CD4-positive, alpha-beta T cell treated with Interleukin-2 at 100 ng/mL for 4 hours (primary cell): Measurements from ENCODE around the gene G6PC3.
"Not testable (repeated sequence)": the region's sequence is repeated elsewhere in the genome, so short reads cannot be mapped to it uniquely, and the experiment has no call there.

Source experiments
- DNase-seq: peaks from one replicate; pipeline ENCODE4 v3.0.0-alpha.2; 2020; ENCODE audit warnings: low spot score

The G6PC3 gene

GRCh38 chr17:44084131-44084538, 13.6 kb downstream of the G6PC3 start:
- DNase-seq = no peak

GRCh38 chr17:44084921-44085320, 14.4 kb downstream of the G6PC3 start:
- DNase-seq = no peak

GRCh38 chr17:44085908-44086307, 15.4 kb downstream of the G6PC3 start:
- no peak for DNase-seq

- DNase-seq = peak; percentile 59
Observed at GRCh38 chr17:44086364-44087311, 16.1 kb downstream of the G6PC3 start.

- DNase-seq = no peak
Observed at GRCh38 chr17:44087319-44087718, 16.8 kb downstream of the G6PC3 start.

GRCh38 chr17:44088254-44088653, 17.7 kb downstream of the G6PC3 start:
- DNase-seq = no peak

GRCh38 chr17:44091200-44091997, 20.9 kb downstream of the G6PC3 start:
- DNase-seq = no peak

GRCh38 chr17:44092051-44092450, 21.5 kb downstream of the G6PC3 start:
- no peak for DNase-seq

- DNase-seq = no peak
Observed at GRCh38 chr17:44093231-44093900, 22.8 kb downstream of the G6PC3 start.

- no peak for DNase-seq
Observed at GRCh38 chr17:44094701-44095387, 24.3 kb downstream of the G6PC3 start.

- DNase-seq = no peak
Observed at GRCh38 chr17:44095388-44095646, 24.8 kb downstream of the G6PC3 start.

GRCh38 chr17:44095647-44096496, 25.3 kb downstream of the G6PC3 start:
- no peak for DNase-seq

- no peak for DNase-seq
Observed at GRCh38 chr17:44097110-44097958, 26.8 kb downstream of the G6PC3 start.

GRCh38 chr17:44101858-44102257, 31.3 kb downstream of the G6PC3 start:
- not testable (repeated sequence) for DNase-seq

GRCh38 chr17:44102849-44103622, 32.5 kb downstream of the G6PC3 start:
- no peak for DNase-seq

- DNase-seq = no peak
Observed at GRCh38 chr17:44105483-44105882, 34.9 kb downstream of the G6PC3 start.

- DNase-seq = no peak
Observed at GRCh38 chr17:44105941-44106340, 35.4 kb downstream of the G6PC3 start.

- no peak for DNase-seq
Observed at GRCh38 chr17:44106801-44107200, 36.3 kb downstream of the G6PC3 start.
